GM12875 (cell line): ENCODE measurements around the gene P2RY14.

Source experiments
- H3K4me3 ChIP-seq: one replicate; pipeline ENCODE4 v1.5.1; 2011; ENCODE audit warnings: low read depth, low read length, control low read depth
- CTCF ChIP-seq: IDR thresholded peaks from 2 replicates; pipeline ENCODE4 v1.5.1; 2011; ENCODE audit warnings: low read depth, mild to moderate bottlenecking, control low read depth, inconsistent platforms, low read length, moderate library complexity, borderline replicate concordance; ENCODE audit not compliant: insufficient read depth

P2RY14 gene

GRCh38 chr3:151219056-151219455 is 59.3 kb downstream of the P2RY14 start:
- TF ChIP-seq CTCF, result no peak
- no peak overlapping the region for H3K4me3 ChIP-seq

- no peak for TF ChIP-seq CTCF
- no peak overlapping the region for H3K4me3 ChIP-seq
Measured at GRCh38 chr3:151218136-151218535, 60.2 kb downstream of the P2RY14 start.

- H3K4me3 ChIP-seq, result no peak overlapping the region
- TF ChIP-seq CTCF, result no peak
Measured at GRCh38 chr3:151216641-151217607, 61.4 kb downstream of the P2RY14 start.

- no peak overlapping the region for H3K4me3 ChIP-seq
- no peak for TF ChIP-seq CTCF
Measured at GRCh38 chr3:151214459-151214858, 63.9 kb downstream of the P2RY14 start.

- TF ChIP-seq CTCF, result no peak
- no peak overlapping the region for H3K4me3 ChIP-seq
Measured at GRCh38 chr3:151213881-151214280, 64.5 kb downstream of the P2RY14 start.

GRCh38 chr3:151213151-151213550 is 65.2 kb downstream of the P2RY14 start:
- TF ChIP-seq CTCF, result no peak
- no peak overlapping the region for H3K4me3 ChIP-seq
